ENCODE results near the gene PPP1R37. TPM values are rescaled to one million over a fixed set of nuclear protein-coding genes. Genes with fewer than 3 reads are reported as not detected.

The PPP1R37 gene
- total and polyA plus RNA-seq, 2 of the 8 experiments (the other 6 are each of a cell fraction or from before 2014, with no cell fraction given), result 14.6 to 25.7 TPM

Small RNA genes within 50 kb of the gene (small RNA-seq; reads per million reads assigned to genes)
- gene RNU6-611P (ENCODE audit: insufficient read depth), result not detected

Other genes starting within 250 kb of the PPP1R37 start
- 181 and 184 TPM in 2 replicates for gene NECTIN2, start 246.9 kb upstream of the PPP1R37 start, total RNA-seq (2021; fragmentation: NEBNext Ultra II Directional; extraction: Animal tissue kit (Norgen Biotek cat#: 25700))
- 237 and 318 TPM in 2 replicates for gene NECTIN2, start 246.9 kb upstream of the PPP1R37 start, polyA plus RNA-seq (2011; rRNA removed)
- gene TOMM40, start 201.9 kb upstream of the PPP1R37 start, total RNA-seq (2021; fragmentation: NEBNext Ultra II Directional; extraction: Animal tissue kit (Norgen Biotek cat#: 25700)), result 178 and 179 TPM in 2 replicates
- 154 and 189 TPM in 2 replicates for gene TOMM40, start 201.9 kb upstream of the PPP1R37 start, polyA plus RNA-seq (2011; rRNA removed)
- gene APOE, start 187.4 kb upstream of the PPP1R37 start, total RNA-seq (2021; fragmentation: NEBNext Ultra II Directional; extraction: Animal tissue kit (Norgen Biotek cat#: 25700)), result 629 and 679 TPM in 2 replicates
- 1,258 and 1,819 TPM in 2 replicates for gene APOE, start 187.4 kb upstream of the PPP1R37 start, polyA plus RNA-seq (2011; rRNA removed)
- 78.2 and 87.8 TPM in 2 replicates for gene APOC1, start 178.6 kb upstream of the PPP1R37 start, total RNA-seq (2021; fragmentation: NEBNext Ultra II Directional; extraction: Animal tissue kit (Norgen Biotek cat#: 25700))
- gene APOC1, start 178.6 kb upstream of the PPP1R37 start, polyA plus RNA-seq (2011; rRNA removed), result 55.8 and 93.6 TPM in 2 replicates
- not detected in 2 replicates for gene APOC4, start 150.9 kb upstream of the PPP1R37 start, total RNA-seq (2021; fragmentation: NEBNext Ultra II Directional; extraction: Animal tissue kit (Norgen Biotek cat#: 25700))
- not detected in 2 replicates for gene APOC4, start 150.9 kb upstream of the PPP1R37 start, polyA plus RNA-seq (2011; rRNA removed)
- not detected in 2 replicates for gene APOC2, start 147.1 kb upstream of the PPP1R37 start, total RNA-seq (2021; fragmentation: NEBNext Ultra II Directional; extraction: Animal tissue kit (Norgen Biotek cat#: 25700))
- gene APOC2, start 147.1 kb upstream of the PPP1R37 start, polyA plus RNA-seq (2011; rRNA removed), result not detected in 2 replicates
- gene CLPTM1, start 137.8 kb upstream of the PPP1R37 start, total RNA-seq (2021; fragmentation: NEBNext Ultra II Directional; extraction: Animal tissue kit (Norgen Biotek cat#: 25700)), result 84.8 and 95.8 TPM in 2 replicates
- 108 and 140 TPM in 2 replicates for gene CLPTM1, start 137.8 kb upstream of the PPP1R37 start, polyA plus RNA-seq (2011; rRNA removed)
- gene RELB, start 91.7 kb upstream of the PPP1R37 start, total RNA-seq (2021; fragmentation: NEBNext Ultra II Directional; extraction: Animal tissue kit (Norgen Biotek cat#: 25700)), result 12.5 and 13.1 TPM in 2 replicates
- 10.0 and 12.6 TPM in 2 replicates for gene RELB, start 91.7 kb upstream of the PPP1R37 start, polyA plus RNA-seq (2011; rRNA removed)
- 63.4 and 71.7 TPM in 2 replicates for gene CLASRP, start 54.1 kb upstream of the PPP1R37 start, total RNA-seq (2021; fragmentation: NEBNext Ultra II Directional; extraction: Animal tissue kit (Norgen Biotek cat#: 25700))
- gene CLASRP, start 54.1 kb upstream of the PPP1R37 start, polyA plus RNA-seq (2011; rRNA removed), result 22.3 and 25.8 TPM in 2 replicates
- 6.8 and 7.5 TPM in 2 replicates for gene ZNF296, start 16.7 kb upstream of the PPP1R37 start, total RNA-seq (2021; fragmentation: NEBNext Ultra II Directional; extraction: Animal tissue kit (Norgen Biotek cat#: 25700))
- gene ZNF296, start 16.7 kb upstream of the PPP1R37 start, polyA plus RNA-seq (2011; rRNA removed), result 2.7 and 6.4 TPM in 2 replicates
- 48.0 and 48.5 TPM in 2 replicates for gene GEMIN7, start 13.9 kb upstream of the PPP1R37 start, total RNA-seq (2021; fragmentation: NEBNext Ultra II Directional; extraction: Animal tissue kit (Norgen Biotek cat#: 25700))
- gene GEMIN7, start 13.9 kb upstream of the PPP1R37 start, polyA plus RNA-seq (2011; rRNA removed), result 91.6 and 113 TPM in 2 replicates
- 0.38 and 0.39 TPM in 2 replicates for gene NKPD1, start 67.8 kb downstream of the PPP1R37 start, total RNA-seq (2021; fragmentation: NEBNext Ultra II Directional; extraction: Animal tissue kit (Norgen Biotek cat#: 25700))
- 0.30 and 0.55 TPM in 2 replicates for gene NKPD1, start 67.8 kb downstream of the PPP1R37 start, polyA plus RNA-seq (2011; rRNA removed)
- gene TRAPPC6A, start 85.1 kb downstream of the PPP1R37 start, total RNA-seq (2021; fragmentation: NEBNext Ultra II Directional; extraction: Animal tissue kit (Norgen Biotek cat#: 25700)), result 30.5 and 31.8 TPM in 2 replicates
- 130 and 144 TPM in 2 replicates for gene TRAPPC6A, start 85.1 kb downstream of the PPP1R37 start, polyA plus RNA-seq (2011; rRNA removed)
- gene BLOC1S3, start 85.6 kb downstream of the PPP1R37 start, total RNA-seq (2021; fragmentation: NEBNext Ultra II Directional; extraction: Animal tissue kit (Norgen Biotek cat#: 25700)), result 6.0 and 8.0 TPM in 2 replicates
- 6.1 and 7.6 TPM in 2 replicates for gene BLOC1S3, start 85.6 kb downstream of the PPP1R37 start, polyA plus RNA-seq (2011; rRNA removed)
- gene EXOC3L2, start 152.2 kb downstream of the PPP1R37 start, total RNA-seq (2021; fragmentation: NEBNext Ultra II Directional; extraction: Animal tissue kit (Norgen Biotek cat#: 25700)), result 1.5 and 1.6 TPM in 2 replicates
- gene EXOC3L2, start 152.2 kb downstream of the PPP1R37 start, polyA plus RNA-seq (2011; rRNA removed), result 1.4 and 3.4 TPM in 2 replicates
- 46.8 and 49.8 TPM in 2 replicates for gene MARK4, start 158.1 kb downstream of the PPP1R37 start, total RNA-seq (2021; fragmentation: NEBNext Ultra II Directional; extraction: Animal tissue kit (Norgen Biotek cat#: 25700))
- 12.3 and 22.4 TPM in 2 replicates for gene MARK4, start 158.1 kb downstream of the PPP1R37 start, polyA plus RNA-seq (2011; rRNA removed)
- not detected in 2 replicates for gene CKM, start 229.7 kb downstream of the PPP1R37 start, total RNA-seq (2021; fragmentation: NEBNext Ultra II Directional; extraction: Animal tissue kit (Norgen Biotek cat#: 25700))
- gene CKM, start 229.7 kb downstream of the PPP1R37 start, polyA plus RNA-seq (2011; rRNA removed), result 0.08 and 0.09 TPM in 2 replicates
- 2.8 and 3.2 TPM in 2 replicates for gene KLC3, start 247.6 kb downstream of the PPP1R37 start, total RNA-seq (2021; fragmentation: NEBNext Ultra II Directional; extraction: Animal tissue kit (Norgen Biotek cat#: 25700))
- gene KLC3, start 247.6 kb downstream of the PPP1R37 start, polyA plus RNA-seq (2011; rRNA removed), result 1.3 and 2.4 TPM in 2 replicates